Body of pancreas (tissue), 4 donors: ENCODE results near the gene HDAC8. TPM values are rescaled to one million over a fixed set of nuclear protein-coding genes. Genes with fewer than 3 reads are reported as not detected.

Experiments
- ATAC-seq: fragments of 150-250 bp; one replicate; pipeline ENCODE4 v1.9.1; 2016
- DNase-seq, 4 donors: peaks; one replicate each; pipeline ENCODE4 v3.0.0-alpha.2; 2019
- H3K27ac ChIP-seq, 4 donors: fragments of 200-600 bp; sonication (generic); 1 replicate in 3 of 4; 2 replicates in 1 of 4; pipeline versions ENCODE4 v1.5.1 to v1.6.1; 2016 to 2019; ENCODE audit warnings: mild to moderate bottlenecking in 1 of 4, mixed read lengths in 1 of 4, moderate library complexity in 1 of 4
- H3K27me3 ChIP-seq, 2 donors: fragments of 200-600 bp; sonication (generic); one replicate each; pipeline ENCODE4 v1.6.0; 2016; ENCODE audit warnings: mild to moderate bottlenecking in 1 of 2
- H3K36me3 ChIP-seq, 2 donors: fragments of 200-600 bp; sonication (generic); replicated peaks in 1 of 2; 2 replicates each; pipeline ENCODE4 v1.5.1; 2016; ENCODE audit warnings: low read depth in 2 of 2; ENCODE audit not compliant: insufficient read depth in 1 of 2
- H3K4me1 ChIP-seq: fragments of 200-600 bp; sonication (generic); one replicate; pipeline ENCODE4 v1.6.0; 2016
- H3K4me3 ChIP-seq, 2 donors: fragments of 200-600 bp; sonication (generic); 1 replicate in 1 of 2; 2 replicates in 1 of 2; pipeline ENCODE4 v1.5.1; 2016 to 2019
- H3K9me3 ChIP-seq, 3 donors: fragments of 200-600 bp; sonication (generic); 1 replicate in 2 of 3; 2 replicates in 1 of 3; pipeline ENCODE4 v1.5.1; 2016
- CTCF ChIP-seq, 7 experiments: fragments of 450-650 bp in 4 of 7; fragments of 200-600 bp in 3 of 7; sonication (generic) in 3 of 7; IDR thresholded peaks; one replicate each; pipeline ENCODE4 v1.5.1; 2016 to 2019; ENCODE audit warnings: antibody characterized with exemption in 7 of 7
- POLR2A ChIP-seq, 3 donors: fragments of 450-650 bp; IDR thresholded peaks; one replicate each; pipeline ENCODE4 v1.6.1; 2016; ENCODE audit warnings: antibody characterized with exemption in 3 of 3, mild to moderate bottlenecking in 2 of 3
- WGBS, 2 donors: methylation state at CpG; one replicate each; pipeline ENCODE4 v1.1.5; 2017; 5-methylcytosine and 5-hydroxymethylcytosine counted together
- intact Hi-C: fragments of 100-400 bp; cut with DNase I; formaldehyde crosslinking; loops from one replicate; pipeline ENCODE4 v1.15.1; 2023
- total RNA-seq, 2 donors: library from RNA; depleted of rRNA; stranded (reverse); fragments of >200 nt; gene quantifications; one replicate each; pipeline ENCODE4 v1.1.0, GENCODE V29; 2016

The HDAC8 gene
- total RNA-seq, 2 donors from 2014 or later, result 16.2 to 25.9 TPM

GRCh38 chrX:72393836-72394517 is 178.7 kb downstream of the HDAC8 start:
- Histone ChIP-seq H3K27ac (no peak overlapping the region), H3K4me1 (no peaks in the 10 kb centered on the region), H3K27me3 (no peaks in the 10 kb centered on the region), H3K9me3 (no peaks in the 10 kb centered on the region), H3K36me3 (no peaks in the 10 kb centered on the region), H3K4me3 (no peak overlapping the region)
- DNase-seq, result no peak
- TF ChIP-seq POLR2A (IDR thresholded peaks at IDR 0.05), result no peak
- no peak for TF ChIP-seq CTCF (IDR thresholded peaks at IDR 0.05)
- intact Hi-C loops, result no loop called here
- WGBS, 2 donors, result 75 to 76% methylated on average over 8 of the region's 8 CpGs
- no peak for ATAC-seq

GRCh38 chrX:72392816-72393800 is 179.5 kb downstream of the HDAC8 start:
- WGBS, 2 donors, result 76 to 85% methylated on average over 11 of the region's 11 CpGs
- ATAC-seq, result no peak
- Histone ChIP-seq H3K4me3 (no peak overlapping the region), H3K4me1 (no peaks in the 10 kb centered on the region), H3K27me3 (no peaks in the 10 kb centered on the region), H3K9me3 (no peaks in the 10 kb centered on the region), H3K27ac (no peak overlapping the region), H3K36me3 (no peaks in the 10 kb centered on the region)
- TF ChIP-seq POLR2A (IDR thresholded peaks at IDR 0.05), result no peak
- no peak for TF ChIP-seq CTCF (IDR thresholded peaks at IDR 0.05)
- intact Hi-C loops, result no loop called here
- DNase-seq, result no peak

GRCh38 chrX:72392042-72392441 is 180.6 kb downstream of the HDAC8 start:
- Histone ChIP-seq H3K4me1 (no peaks in the 10 kb centered on the region), H3K36me3 (no peaks in the 10 kb centered on the region), H3K27me3 (no peaks in the 10 kb centered on the region), H3K4me3 (no peak overlapping the region), H3K9me3 (no peaks in the 10 kb centered on the region), H3K27ac (no peak overlapping the region)
- ATAC-seq (no peak), DNase-seq (no peak)
- TF ChIP-seq CTCF (IDR thresholded peaks at IDR 0.05), result no peak
- no peak for TF ChIP-seq POLR2A (IDR thresholded peaks at IDR 0.05)
- intact Hi-C loops, result no loop called here

GRCh38 chrX:72387247-72387646 is 185.4 kb downstream of the HDAC8 start:
- Histone ChIP-seq H3K36me3 (no peaks in the 10 kb centered on the region), H3K27ac (no peak overlapping the region), H3K9me3 (no peaks in the 10 kb centered on the region), H3K4me1 (peaks cover 8% of the 10 kb centered on the region), H3K4me3 (no peak overlapping the region), H3K27me3 (no peaks in the 10 kb centered on the region)
- no peak for TF ChIP-seq CTCF (IDR thresholded peaks at IDR 0.05)
- TF ChIP-seq POLR2A (IDR thresholded peaks at IDR 0.05), result no peak
- ATAC-seq (no peak), DNase-seq (no peak)
- intact Hi-C loops, result no loop called here
- WGBS, 2 donors, result 86 to 93% methylated on average over 1 to 3 of the region's 3 CpGs
